GM21447 (cell line): ENCODE data around the gene CD53.
"Not testable (repeated sequence)": the region's sequence is repeated elsewhere in the genome, so short reads cannot be mapped to it uniquely, and the experiment has no call there.

ENCODE experiments used
- ATAC-seq: cut with Tn5 transposase; IDR thresholded peaks from one replicate; pipeline ENCODE4 v1.9.1; 2021; ENCODE audit not compliant: unreplicated experiment

CD53 gene, protein sequence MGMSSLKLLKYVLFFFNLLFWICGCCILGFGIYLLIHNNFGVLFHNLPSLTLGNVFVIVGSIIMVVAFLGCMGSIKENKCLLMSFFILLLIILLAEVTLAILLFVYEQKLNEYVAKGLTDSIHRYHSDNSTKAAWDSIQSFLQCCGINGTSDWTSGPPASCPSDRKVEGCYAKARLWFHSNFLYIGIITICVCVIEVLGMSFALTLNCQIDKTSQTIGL

DNA sequence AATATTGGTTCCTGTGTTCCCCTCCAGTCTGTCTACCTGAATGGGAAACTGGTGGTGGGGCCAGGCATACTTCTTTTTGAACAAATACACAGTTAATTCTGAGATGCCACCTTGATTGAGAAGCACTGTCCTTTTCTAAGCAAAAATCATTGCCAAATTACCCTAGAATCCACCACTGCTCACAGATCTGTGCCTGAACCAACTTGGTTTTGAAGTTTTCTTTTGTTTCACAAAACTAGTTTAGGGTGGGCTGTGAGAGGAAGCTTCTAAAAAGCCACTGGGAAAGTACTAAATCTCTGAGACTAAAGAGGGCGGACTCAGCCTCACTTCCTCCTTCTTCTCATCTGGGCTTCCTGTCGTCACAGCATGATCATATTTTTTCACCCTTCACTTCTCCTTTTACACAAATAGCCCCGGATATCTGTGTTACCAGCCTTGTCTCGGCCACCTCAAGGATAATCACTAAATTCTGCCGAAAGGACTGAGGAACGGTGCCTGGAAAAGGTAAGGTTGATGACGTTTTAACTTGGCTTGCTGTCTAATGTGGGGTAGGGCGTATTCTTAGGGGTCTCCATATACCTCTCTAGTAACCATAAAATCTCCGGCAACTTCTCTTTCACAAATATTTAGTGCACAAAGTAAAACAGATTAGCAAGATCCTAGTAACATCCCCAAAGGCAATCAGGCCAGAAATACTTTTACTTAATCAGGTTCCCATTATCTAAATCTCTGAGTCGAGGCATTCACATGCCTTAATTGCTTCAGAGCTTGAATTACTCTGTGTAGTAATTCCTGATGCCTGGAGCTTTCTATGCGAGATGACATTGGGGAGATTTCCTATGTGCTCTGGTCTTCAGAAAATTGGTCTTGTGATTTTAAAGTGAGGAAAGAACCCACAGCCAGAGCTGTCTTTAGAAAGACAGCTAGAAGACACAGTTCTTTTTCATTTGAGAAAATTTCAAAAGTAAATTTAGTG, at the start of gene CD53:
CD53 (plus strand) TSS at position 404 of the 976 bp plus-strand sequence. CDS start 18,261 bp downstream, outside the sequence.
- peak; percentile 51 for ATAC-seq

- ATAC-seq: no peak
Measured at GRCh38 chr1:110824192-110824591, 48.8 kb upstream of the CD53 start.

DNA sequence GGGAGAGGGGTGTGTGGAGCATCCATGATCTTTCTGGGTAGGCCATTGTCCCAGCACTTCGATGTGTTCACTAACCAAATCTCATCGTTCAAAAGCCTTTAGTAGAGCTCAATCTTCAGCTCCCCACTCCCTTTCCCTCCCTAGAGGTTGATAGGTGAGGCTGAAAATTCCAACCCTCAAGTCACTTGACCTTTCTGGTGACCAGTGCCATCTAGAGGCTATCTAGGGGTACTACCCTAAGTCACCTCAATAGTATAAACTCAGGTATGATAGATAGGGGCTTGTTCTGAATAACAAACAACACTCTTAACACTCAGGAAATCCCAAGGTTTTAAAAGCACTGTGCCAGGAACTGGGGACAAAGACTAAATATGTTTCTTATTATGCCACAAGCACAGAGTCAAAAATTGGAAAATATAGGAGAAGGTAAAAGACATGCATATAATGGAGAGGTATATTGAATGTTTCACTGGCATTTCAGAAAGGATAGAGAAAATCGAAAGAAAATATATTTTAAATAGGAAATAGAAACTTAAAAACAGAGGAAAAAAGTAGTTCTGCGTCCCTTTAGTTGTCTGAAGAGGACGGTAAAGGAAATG, 42.9 kb upstream of the CD53 start:
- peak; percentile 60 for ATAC-seq

- not testable (repeated sequence) for ATAC-seq
Measured at GRCh38 chr1:110833779-110834178, 39.2 kb upstream of the CD53 start.

DNA sequence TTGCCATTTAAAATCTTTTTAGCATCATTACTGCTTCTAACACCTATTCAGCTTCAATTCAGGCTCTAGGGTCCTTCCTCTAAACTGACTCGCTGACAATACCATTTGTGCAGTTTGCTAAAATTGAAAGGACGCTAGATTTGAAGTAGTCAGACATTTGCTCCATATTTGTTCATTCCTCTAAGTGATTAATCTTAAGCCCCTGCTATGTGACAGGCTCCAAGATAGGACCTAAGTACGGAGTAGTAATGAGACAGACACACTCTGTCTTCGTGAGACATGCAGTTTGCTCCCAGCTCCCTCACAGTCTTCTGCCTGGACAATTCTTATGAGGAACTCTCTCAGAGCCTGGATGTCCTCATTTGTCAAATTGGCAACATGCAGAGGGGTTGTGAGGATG, 26.1 kb upstream of the CD53 start:
- no peak for ATAC-seq

- ATAC-seq: no peak
Measured at GRCh38 chr1:110850145-110850544, 22.8 kb upstream of the CD53 start.

DNA sequence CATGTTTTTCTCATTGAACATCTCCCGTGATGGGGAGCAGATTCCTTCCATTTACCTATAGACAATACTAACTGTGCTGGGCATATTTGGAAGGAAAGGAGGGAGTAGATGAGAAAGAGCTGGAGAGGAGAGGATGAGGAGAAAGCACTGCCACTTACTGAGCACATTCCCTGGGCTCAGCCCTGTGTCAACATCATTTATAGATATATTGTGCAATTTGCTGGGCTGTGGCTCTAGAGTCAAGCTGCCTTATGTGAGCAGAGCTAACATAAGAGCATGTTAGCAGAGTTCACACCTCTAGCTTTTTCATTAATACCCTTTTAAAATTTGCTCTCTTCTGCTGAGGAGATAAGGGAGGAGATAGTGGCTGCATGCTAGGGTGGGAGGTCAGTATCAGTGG, 22.3 kb upstream of the CD53 start:
- no peak for ATAC-seq

GRCh38 chr1:110853135-110853534, 19.8 kb upstream of the CD53 start:
- ATAC-seq: no peak

GRCh38 chr1:110856410-110856809, 16.5 kb upstream of the CD53 start:
- ATAC-seq: no peak

GRCh38 chr1:110857964-110858948, 14.7 kb upstream of the CD53 start:
- ATAC-seq: no peak

DNA sequence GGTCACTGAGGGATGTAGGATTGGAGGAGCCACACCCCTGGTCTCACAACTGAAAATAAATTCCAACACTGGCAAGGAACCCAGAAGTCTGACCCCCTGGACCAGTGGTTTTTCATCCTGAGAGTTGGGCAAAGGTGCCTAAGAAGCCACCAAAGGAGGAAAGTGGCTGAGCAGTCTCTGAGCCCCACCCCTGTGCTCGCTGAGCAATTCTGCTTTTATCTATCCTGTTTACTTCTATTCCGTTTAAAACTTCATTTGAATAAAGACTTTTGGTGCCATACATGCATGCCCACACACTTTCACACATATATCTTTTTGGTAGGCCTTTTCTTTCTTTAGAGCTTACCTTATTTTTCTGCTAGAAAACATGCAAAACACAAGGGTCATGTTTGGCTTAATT, 13.9 kb upstream of the CD53 start:
- no peak for ATAC-seq

DNA sequence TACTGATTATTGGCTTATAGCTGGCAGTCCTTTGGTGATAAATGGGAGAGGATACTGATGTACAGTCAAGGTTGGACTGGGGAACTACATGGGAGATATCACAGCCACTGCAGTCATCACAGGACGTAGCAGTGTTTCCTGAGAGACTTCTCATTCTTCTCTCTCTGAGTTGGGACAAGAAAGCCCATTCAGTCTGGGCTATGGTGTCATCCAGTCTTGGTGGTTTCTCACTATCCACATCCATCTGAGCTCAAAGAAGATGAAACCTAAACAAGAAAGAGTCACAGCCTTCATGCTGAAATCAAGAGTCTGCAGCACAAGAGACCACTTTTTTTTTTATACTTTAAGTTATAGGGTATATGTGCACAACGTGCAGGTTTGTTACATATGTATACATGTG, 12.8 kb upstream of the CD53 start:
- no peak for ATAC-seq

DNA sequence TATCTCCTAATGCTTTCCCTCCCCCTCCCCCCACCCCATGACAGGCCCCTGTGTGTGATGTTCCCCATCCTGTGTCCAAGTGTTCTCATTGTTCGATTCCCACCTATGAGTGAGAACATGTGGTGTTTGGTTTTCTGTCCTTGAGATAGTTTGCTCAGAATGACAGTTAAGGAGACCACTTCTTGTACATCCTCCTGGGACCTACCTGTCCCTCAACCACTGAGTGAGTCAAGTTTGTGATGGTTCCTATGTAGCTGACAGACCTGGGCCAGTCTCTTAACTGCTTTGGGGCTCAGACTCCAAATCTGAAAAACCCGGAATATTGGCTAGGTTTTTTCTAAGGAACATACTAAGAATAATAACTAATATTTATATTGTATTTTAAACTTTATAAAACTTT, 12.3 kb upstream of the CD53 start:
- ATAC-seq: not testable (repeated sequence)

DNA sequence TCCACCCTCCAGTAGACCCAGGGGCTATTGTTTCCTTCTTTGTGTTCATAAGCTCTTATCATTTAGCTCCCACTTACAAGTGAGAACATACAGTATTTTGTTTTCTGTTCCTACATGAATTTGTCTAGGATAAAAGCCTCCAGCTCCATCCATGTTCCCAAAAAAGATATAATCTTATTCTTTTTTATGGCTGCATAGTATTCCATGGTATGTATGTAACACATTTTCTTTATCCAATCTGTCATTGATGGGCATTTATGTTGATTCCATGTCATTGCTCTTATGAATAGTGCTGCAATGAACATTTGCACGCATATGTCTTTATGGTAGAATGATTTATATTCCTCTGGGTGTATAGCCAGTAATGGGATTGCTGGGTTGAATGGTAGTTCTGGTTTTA, 11.0 kb upstream of the CD53 start:
- not testable (repeated sequence) for ATAC-seq

DNA sequence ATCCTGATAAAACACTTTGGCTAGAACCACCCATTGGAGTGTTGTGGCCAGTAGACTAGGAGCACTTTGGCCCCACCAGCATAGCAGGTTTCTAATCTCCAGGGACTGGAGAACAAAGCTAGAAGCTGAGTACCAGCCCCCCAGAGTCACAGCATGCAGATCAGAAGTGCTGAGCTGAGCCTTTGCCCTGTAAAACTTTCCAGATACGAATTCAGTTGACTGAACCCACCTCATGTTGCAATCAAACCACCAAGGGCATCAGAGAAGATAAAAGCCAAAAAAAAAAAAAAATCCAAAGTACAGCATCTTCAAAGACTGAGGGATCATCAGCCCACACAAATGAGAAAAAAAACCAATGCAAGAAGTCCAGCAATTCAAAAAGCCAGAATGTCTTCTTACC, 8.7 kb upstream of the CD53 start:
- no peak for ATAC-seq

DNA sequence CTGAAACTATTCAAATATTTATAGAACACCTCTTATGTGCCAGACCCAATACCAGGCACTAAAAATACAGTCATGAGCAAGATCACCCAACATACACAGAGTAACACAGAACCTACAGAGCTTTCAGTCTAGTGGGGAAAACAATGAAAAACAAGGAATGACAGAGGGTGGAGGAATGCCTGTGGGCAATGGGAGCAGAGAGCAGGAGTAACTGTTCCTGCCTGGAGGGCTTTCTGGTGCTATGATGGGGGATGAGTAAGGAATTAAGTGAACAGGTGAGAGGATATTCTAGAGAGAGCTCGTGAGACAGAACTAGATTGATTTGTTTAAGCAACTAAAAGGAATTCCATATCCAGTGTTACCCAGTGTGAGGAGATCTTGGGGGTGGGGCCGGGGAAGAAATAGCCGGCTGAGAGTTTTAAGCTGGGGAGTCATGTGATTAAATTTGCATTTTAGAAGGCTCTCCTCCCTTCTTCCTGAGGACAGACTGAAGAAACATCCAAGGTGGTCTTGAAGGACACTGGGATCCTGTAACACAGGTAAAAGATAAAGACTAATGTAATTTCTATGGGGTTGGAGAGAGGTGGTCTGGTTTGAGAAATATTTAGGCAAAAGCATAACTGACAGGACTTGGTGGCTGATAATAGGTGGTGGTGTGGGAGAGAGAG, 2.1 kb upstream of the CD53 start:
- ATAC-seq: no peak

- ATAC-seq: peak; percentile 32
Measured at GRCh38 chr1:110872366-110872744, 593 bp upstream of the CD53 start.

DNA sequence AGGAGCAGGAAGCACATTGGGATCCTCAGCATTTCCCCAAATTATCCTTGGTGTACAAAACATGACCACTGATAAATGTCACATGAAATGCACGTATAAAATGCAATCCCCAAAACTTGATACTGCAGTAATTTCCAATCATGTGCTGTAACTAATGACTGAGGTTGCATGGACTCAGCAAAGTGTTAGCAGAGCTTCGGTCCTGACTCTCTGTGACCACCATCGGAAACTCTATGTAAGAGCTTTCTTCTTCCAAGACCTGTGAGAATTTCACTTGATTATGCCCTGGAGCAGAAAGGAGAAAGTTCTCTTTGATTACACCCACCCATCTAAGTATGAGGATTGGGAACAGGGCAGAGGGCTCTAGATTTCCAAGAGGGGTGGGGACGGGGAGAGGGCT, 908 bp downstream of the CD53 start:
- ATAC-seq: no peak

DNA sequence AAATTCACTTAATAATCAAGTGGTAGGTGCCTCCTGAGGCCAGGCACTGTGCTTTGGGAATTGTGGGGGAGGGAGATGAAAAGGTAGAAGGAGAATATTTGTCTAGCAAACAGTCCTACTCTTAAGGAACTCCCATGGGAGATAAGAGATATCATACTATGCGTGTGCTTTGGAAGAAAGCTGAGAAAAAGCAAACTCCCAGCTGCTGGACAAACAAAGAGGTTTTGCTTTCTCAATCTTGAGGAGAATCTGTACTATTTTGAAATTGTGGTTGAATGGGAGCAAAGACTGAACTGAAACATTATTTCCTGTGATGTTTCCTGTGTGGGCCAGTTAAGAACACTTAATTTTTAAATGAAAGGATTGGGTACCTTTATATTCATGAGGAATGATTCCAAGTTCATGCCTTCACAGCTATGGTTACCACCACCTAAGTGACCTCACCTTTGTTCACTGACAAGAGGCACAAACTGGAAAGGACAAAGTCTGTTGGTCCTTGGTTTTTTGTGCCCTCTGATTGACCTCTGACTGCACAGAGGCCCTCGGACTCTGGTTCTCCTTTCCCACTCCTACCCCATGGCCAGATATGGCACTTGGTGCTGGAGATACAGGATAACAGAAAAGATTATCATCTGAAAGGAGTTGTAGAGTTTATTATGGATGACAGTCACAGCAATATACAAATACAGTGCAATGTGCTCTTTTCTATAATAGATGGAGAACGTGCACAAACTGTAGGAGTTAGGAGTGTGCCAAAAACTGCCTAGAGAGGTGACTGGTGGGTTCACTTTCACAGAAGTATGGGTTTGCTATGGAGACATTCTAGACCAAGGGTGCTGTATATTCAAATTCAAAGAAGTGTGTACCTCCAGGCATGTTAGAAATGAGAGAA, 1.6 kb downstream of the CD53 start:
- ATAC-seq: no peak
